Stimulated activated CD4-positive, alpha-beta T cell treated with anti-CD3 and anti-CD28 coated beads, Interleukin-12 subunit alpha, Interleukin-12 subunit beta, amount 100 ng/mL, for 4 hours (primary cell): Measurements from ENCODE around the gene CACNG4.

Experiments used
- DNase-seq: peaks from one replicate; pipeline ENCODE4 v3.0.0-alpha.2; 2020

The CACNG4 gene

GRCh38 chr17:67043283-67043682, 78.8 kb downstream of the CACNG4 start:
- no peak for DNase-seq

DNA sequence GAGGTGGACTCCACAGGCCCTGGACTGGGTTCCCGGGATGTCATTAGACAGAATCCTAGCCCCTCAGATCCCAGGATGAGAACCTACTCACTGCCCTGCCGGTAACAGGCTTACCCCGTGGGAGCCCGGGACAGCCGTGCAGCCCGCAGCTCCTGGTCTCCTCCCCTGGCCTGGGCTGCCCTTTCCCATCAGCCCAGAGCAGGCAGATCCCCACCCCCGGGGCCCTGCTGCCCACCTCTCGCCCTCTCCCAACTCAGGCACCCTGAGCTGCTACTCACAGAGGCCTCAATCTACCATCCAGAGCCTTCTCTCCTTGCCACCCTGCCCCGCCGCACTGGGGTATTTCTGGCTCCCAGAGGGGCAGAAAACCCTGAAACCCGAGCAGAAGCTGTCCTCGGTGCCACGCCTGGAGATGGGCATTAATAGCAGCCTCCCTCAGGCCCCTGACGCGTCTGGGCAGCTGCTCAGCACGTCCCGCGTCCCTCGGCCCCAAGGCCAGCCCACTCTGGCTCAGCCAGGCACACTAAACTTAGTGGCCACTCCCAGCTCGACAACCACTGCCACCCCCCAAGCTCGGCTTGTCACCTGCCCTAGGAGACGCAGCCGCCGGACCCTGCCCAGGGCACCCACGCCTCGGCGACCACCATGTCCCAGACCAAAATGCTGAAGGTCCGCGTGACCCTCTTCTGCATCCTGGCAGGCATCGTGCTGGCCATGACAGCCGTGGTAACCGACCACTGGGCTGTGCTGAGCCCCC, 79.7 kb downstream of the CACNG4 start, which contains the start of gene CACNG1:
Gene CACNG1 (plus strand): TSS at position 539 of the 757 bp plus-strand sequence. CDS start 107 bp downstream, at position 646.
- DNase-seq, result no peak

DNA sequence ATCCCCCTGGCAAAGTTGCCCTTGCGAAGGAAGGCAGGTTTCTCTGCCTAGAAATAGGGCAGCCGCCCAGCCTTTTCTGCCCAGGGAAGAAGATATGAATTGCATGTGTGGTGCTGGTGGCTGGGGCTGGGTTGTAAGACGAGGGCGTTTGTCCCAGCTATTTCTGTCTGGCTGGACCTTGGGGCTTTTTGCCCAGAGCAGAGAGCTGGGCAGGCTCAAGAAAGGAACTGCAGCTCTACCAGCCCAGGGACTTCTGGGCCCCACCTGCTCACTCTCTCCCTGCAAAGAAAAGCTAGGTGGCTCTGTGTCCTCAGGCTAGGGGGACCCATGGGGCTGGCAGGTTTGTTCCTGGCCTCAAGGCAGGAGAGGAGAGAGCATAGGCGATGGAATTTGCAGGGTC, 80.4 kb downstream of the CACNG4 start:
- no peak for DNase-seq

- no peak for DNase-seq
Measured at GRCh38 chr17:67046398-67046797, 81.9 kb downstream of the CACNG4 start.

- no peak for DNase-seq
Measured at GRCh38 chr17:67047382-67047781, 82.9 kb downstream of the CACNG4 start.

DNA sequence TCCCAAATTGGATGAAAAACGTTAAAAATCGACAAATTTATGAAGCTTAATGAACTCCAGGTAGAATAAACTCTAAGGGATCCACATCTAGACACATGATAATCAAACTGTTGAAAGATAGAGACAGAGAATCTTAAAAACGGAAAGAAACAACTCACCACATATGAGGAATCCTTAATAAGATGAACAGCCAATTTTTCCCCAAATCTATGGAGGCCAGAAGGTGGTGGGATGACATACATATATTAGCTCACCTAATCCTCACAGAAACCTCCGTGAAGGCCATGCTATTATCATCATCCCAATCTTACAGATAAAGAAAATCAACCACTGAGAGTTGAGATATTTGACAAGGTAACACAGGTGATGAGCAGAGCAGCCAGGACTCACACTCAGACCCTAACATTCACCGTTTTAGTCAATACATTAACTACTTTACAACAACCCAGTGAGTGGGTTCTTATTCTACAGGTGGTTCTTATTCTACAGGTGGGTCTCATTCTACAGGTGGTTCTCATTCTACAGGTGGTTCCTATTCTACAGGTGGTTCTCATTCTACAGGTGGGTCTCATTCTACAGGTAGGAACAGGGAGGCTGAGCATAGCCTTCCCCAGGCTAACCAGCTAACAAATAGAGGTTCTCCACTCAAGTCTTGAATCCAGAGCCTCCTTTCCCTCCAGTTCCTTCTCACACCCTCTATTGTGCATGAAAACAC, 84.7 kb downstream of the CACNG4 start:
- DNase-seq, result no peak

DNA sequence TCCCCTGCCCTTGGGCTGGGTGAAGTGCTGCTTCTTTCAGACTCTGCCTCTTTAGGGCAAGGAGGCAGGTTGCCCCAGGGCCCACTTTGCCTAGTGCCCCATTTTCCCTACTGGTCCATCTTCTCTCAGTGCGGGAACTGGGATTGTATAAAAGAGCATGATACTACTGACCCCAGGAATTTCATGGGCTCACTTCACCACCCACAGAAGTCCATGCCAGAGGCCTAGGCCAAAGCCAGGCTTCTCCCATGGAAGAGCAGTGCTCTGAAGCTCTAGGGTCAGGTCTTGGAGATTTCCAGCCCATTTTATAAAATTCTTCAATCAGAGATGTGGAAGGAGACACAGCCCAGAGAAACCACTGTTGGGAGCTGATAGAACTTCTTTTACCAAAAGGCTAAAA, 85.6 kb downstream of the CACNG4 start:
- no peak for DNase-seq

DNA sequence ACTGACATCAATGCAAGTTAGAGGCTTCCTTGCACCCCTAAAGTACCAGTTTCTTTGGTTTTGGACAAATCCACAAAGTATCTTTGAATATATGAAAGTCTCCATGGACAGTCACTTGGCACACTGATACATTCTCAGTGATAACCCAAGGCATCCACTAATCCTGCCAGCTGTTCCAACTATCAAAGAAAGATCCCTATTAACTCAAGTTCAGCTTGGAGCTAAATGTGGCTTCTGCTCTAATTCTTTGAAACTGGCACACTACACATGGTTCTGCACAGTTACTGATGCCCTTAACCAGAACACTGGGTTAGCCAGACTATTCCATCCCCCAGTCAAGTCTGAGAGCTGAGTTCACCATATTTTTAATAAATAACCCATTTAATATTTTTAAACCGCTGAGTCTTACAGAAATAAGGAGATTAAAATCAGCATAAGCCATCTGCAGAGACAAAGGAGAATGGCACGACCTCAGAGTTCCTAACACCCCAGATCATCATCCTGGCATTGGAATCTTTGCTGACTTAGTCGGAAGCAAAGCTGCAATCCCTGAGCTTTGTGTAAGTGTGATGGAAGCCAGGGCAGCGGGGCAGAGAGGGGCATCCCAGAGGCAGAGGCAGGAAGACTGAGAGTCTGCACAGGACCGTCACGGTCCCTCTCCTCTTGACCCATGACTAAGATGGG, 86.1 kb downstream of the CACNG4 start:
- DNase-seq, result no peak

DNA sequence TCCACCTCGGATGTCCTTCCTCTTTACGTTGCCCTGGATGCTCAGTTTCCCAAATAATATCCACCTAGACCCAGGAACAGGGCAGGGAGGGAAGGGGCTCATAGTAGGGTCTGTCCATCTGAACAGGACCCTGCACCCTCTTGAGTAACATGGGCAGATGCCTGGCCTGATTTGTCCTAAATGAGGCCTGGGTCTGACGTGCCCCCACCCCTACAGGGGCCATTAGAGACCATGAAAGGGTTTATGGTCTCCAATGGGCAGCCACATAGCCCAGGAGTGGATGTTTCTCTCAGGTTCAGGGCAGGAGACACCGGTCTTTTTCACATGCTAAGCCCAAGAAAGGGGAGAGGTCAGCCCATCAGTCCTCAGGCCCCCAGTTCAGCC, 86.6 kb downstream of the CACNG4 start:
- no peak for DNase-seq

DNA sequence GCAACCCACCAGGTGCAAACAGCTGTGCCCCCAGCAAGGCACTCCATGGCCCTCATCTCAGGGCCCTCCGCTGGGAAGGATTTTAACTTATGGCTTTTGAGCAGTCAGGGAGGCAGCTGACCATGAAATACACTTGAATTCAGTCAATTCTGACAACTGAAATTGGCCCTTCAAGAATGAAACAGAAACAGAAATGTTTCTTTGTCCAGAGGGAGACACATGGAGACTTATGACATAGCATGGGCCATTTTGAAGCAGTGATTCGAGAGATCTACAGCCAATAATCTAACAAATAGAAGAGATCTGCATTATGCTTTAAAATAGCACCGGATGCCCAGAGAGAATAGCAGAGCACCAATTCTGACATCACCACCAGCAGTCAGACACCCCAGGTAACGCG, 87.3 kb downstream of the CACNG4 start:
- DNase-seq, result no peak

DNA sequence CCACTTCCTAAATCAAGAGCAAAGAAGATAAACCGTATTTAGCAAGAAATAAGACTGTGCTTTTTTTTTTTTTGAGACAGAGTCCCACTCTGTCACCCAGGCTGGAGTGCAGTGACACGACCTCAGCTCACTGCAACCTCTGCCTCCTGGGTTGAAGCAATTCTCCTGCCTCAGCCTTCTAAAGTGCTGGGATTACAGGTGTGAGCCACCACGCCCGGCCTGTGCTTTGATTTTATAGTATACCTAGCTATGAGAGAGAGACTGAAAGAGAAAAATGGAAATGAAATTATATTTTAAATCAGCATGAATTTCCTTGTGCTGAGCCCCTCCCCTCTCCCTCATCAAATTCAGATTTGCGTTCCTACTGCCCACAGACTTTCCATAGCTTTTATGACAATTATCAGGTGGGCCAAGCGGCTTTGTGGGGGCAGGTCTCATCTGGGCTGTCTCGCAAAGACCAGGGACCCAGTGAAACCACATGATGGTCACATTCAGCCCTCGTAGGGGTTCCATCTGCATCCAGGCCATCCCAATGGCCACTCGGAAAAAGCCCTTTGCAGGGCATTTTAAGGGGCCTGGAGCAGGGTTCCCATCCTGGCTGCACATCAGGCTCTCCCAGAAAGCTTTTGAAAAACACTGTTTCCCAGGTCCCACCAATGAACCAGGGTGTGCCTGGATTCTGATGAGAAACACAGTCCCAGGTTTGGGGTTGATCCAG, 88.4 kb downstream of the CACNG4 start:
- DNase-seq, result no peak

DNA sequence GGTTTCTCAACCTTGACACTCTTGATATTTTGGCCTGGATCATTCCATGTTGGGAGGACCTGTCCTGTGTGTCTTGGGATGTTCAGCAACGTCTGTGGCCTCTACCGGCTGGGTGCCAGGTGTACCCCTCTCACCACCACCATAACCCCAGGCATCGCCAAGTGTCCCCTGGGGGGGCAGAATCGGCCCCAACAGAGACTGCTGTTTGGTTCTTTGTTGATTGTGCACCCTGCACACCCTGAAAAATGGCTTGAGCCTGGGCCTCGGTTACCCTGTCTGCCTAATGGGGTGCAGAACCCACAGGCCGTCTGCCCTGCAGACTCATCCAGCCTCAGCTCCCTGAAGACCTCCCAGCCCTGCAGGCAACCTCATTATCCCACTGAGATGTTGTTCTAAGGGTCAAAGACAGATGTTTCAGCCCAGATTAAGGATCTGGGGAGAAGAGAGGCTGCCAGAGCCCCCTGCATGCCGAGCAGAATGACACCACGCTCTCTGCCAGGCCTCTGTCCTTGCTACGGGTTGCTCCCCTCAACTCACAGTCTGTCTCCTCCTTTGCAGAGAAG, 89.0 kb downstream of the CACNG4 start:
- no peak for DNase-seq

- no peak for DNase-seq
Measured at GRCh38 chr17:67054011-67054591, 89.6 kb downstream of the CACNG4 start.

- no peak for DNase-seq
Measured at GRCh38 chr17:67054608-67055007, 90.1 kb downstream of the CACNG4 start.

DNA sequence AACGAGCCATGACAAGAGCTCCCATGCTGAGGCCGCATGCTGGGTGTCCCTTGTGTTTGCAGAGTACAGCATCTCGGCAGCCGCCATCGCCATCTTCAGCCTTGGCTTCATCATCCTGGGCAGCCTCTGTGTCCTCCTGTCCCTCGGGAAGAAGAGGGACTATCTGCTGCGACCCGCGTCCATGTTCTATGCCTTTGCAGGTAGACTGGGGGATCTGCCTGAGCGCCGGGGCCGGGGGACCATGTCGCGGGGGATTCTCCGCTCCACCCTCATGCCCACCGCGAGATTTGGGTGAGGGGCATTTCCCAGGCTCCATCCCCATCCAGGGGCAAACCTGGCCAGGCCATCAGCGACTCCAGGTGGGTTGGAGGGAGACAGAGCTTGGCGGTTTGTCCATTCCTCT, 90.5 kb downstream of the CACNG4 start:
- no peak for DNase-seq

DNA sequence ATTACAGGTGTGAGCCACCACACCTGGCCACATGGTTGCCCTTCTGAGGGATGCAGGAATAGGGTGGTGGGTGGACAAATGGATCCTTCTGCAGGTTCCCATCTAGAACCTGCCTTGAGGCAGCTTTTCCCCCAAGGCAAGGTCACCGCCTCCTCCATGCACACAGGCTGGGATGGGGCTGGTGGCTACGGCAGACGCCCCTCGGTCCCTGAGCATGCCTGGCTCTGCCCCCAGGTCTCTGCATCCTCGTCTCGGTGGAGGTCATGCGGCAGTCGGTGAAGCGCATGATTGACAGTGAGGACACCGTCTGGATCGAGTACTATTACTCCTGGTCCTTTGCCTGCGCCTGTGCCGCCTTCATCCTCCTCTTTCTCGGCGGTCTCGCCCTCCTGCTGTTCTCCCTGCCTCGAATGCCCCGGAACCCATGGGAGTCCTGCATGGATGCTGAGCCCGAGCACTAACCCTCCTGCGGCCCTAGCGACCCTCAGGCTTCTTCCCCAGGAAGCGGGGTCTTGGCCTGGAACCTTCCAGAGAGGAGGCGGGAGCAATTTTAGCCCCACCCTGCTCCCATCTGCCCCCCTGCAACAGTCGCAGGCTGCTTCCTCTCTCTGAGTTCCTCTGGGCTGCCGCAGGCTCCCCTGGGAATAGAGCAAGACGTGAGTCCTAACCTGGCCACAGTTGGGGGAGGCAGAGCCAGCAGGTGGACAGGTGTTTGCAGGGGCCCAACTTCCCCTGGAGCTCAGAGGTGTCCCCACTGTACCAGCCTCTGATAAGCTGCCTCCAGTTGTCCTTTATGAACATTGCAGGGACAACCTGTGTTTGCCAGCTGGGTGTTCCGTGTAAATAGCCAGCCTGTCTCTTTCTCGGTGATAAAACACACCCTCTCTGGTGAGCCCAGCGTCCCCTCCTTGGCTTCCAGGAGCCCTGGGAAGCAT, 91.6 kb downstream of the CACNG4 start:
- no peak for DNase-seq

GRCh38 chr17:67056746-67057490, 92.4 kb downstream of the CACNG4 start:
- DNase-seq, result no peak

GRCh38 chr17:67058036-67058435, 93.5 kb downstream of the CACNG4 start:
- no peak for DNase-seq

DNA sequence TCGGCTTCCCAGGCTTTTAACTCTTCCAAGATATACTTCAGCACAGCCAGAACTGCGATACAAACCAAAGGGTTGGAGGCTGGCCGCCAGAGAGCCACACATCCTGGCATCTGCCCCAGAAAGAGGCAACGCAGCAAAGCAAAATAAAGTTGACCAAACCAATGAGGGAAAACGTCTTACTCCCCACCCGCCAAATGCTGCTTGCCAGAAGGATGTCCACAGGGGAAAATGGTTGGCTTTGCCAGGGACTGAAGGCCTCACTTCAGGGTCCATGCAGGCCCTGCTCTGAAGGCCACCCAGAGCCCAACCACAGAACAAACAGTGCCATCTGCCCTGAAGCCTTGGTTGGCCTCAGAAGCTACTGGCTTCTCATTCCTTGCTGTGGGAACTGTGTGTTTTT, 94.9 kb downstream of the CACNG4 start:
- DNase-seq, result no peak

GRCh38 chr17:67063141-67063540, 98.6 kb downstream of the CACNG4 start:
- DNase-seq, result no peak

- DNase-seq, result no peak
Measured at GRCh38 chr17:67066717-67067116, 102.2 kb downstream of the CACNG4 start.
